NCI-H524 treated with DMSO at 0.1 percent for 48 hours (cell line): ENCODE measurements around the gene PCDHA10.
"Not testable (repeated sequence)": the region's sequence is repeated elsewhere in the genome, so short reads cannot be mapped to it uniquely, and the experiment has no call there.

Source experiments
- DNase-seq: peaks from one replicate; lab custom pipeline; 2025; lab: John Stamatoyannopoulos, UW

PCDHA10 gene, protein sequence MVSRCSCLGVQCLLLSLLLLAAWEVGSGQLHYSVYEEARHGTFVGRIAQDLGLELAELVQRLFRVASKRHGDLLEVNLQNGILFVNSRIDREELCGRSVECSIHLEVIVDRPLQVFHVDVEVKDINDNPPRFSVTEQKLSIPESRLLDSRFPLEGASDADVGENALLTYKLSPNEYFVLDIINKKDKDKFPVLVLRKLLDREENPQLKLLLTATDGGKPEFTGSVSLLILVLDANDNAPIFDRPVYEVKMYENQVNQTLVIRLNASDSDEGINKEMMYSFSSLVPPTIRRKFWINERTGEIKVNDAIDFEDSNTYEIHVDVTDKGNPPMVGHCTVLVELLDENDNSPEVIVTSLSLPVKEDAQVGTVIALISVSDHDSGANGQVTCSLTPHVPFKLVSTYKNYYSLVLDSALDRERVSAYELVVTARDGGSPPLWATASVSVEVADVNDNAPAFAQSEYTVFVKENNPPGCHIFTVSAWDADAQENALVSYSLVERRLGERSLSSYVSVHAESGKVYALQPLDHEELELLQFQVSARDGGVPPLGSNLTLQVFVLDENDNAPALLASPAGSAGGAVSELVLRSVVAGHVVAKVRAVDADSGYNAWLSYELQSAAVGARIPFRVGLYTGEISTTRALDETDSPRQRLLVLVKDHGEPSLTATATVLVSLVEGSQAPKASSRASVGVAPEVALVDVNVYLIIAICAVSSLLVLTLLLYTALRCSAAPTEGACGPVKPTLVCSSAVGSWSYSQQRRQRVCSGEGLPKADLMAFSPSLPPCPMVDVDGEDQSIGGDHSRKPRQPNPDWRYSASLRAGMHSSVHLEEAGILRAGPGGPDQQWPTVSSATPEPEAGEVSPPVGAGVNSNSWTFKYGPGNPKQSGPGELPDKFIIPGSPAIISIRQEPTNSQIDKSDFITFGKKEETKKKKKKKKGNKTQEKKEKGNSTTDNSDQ

GRCh38 chr5:140855772-140856674 is at the start of gene PCDHA10:
Gene PCDHA10, plus strand, starts transcription at chr5:140855897. Its CDS starts 152 bp downstream, at chr5:140856049.
- DNase-seq: no peak

DNA sequence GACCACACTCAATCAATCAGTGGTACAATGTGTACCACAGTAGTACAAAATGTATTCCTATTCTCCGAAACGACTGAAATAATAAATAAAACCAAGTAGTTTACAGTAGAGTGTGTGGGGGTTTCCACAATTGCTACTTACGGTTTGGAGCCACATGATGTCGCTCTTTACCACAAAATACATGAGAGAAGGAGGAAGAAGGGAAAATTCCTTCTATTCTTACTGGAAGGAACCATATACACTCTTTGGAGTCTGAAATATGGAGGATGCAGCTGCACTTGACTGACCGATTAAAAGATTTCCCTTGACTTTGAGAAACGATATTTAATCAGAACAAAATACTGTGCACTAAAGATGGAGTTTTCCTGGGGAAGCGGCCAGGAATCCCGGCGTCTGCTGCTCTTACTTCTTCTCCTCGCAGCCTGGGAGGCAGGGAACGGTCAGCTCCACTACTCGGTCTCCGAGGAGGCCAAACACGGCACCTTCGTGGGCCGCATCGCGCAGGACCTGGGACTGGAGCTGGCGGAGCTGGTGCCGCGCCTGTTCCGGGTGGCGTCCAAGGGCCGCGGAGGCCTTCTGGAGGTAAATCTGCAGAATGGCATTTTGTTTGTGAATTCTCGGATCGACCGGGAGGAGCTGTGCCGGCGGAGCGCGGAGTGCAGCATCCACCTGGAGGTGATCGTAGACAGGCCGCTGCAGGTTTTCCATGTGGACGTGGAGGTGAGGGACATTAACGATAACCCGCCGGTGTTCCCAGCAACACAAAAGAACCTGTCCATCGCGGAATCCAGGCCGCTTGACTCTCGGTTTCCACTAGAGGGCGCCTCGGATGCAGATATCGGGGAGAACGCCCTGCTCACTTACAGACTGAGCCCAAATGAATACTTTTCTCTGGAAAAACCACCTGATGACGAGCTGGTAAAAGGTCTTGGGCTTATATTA is 48.6 kb upstream of the PCDHA10 start, which contains the start of gene PCDHA4:
Gene PCDHA4, plus strand, starts transcription at position 235 of the 942 bp plus-strand sequence.
- DNase-seq: no peak

GRCh38 chr5:140808241-140808888 is 47.3 kb upstream of the PCDHA10 start:
- not testable (repeated sequence) for DNase-seq

GRCh38 chr5:140808889-140809291 is 46.8 kb upstream of the PCDHA10 start:
- no peak for DNase-seq

DNA sequence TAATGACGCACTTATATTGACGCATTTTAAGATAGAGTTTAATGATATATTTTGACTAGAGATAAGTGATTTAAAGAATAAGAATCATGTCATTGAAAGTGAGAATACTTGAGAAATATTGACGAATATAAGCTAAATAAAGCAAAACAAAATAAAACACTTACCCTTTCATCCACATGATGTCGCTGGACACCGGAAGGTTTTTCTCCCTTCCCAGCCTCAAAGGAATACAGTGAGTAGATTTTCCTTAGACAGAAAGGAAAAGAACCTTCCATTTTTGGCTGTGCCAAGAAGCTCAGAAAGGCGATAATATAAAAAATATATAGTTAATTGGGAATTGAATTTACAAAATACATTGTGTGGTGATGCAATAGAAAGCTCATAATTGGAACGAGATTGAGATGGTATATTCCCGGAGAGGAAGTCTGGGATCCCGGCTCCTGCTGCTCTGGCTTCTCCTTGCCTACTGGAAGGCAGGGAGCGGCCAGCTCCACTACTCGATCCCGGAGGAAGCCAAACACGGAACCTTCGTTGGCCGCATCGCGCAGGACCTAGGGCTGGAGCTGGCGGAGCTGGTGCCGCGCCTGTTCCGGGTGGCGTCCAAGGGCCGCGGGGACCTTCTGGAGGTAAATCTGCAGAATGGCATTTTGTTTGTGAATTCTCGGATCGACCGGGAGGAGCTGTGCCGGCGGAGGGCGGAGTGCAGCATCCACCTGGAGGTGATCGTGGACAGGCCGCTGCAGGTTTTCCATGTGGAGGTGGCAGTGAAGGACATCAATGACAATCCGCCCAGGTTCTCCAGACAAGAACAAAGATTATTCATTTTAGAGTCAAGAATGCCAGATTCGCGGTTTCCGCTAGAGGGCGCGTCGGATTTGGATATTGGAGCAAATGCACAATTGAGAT is 34.1 kb upstream of the PCDHA10 start, which contains the start of gene PCDHA5:
Gene PCDHA5, plus strand, starts transcription at position 239 of the 906 bp plus-strand sequence.
- DNase-seq: no peak

- no peak for DNase-seq
These were observed 33.4 kb upstream of the PCDHA10 start for GRCh38 chr5:140822281-140822629.

DNA sequence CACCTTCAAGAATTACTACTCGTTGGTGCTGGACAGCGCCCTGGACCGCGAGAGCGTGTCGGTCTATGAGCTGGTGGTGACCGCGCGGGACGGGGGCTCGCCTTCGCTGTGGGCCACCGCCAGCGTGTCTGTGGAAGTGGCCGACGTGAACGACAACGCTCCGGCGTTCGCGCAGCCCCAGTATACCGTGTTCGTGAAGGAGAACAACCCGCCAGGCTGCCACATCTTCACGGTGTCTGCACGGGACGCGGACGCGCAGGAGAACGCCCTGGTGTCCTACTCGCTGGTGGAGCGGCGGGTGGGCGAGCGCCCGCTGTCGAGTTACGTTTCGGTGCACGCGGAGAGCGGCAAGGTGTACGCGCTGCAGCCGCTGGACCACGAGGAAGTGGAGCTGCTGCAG is 32.7 kb upstream of the PCDHA10 start:
- DNase-seq: not testable (repeated sequence)

GRCh38 chr5:140823475-140823874 is 32.2 kb upstream of the PCDHA10 start:
- DNase-seq: no peak

- DNase-seq: no peak
These were observed 27.9 kb upstream of the PCDHA10 start, which contains the start of gene PCDHA6 for GRCh38 chr5:140827704-140828361. Gene PCDHA6, plus strand, starts transcription at chr5:140827960. Its CDS starts 132 bp downstream, at chr5:140828092.

GRCh38 chr5:140828362-140828737 is 27.3 kb upstream of the PCDHA10 start:
- no peak for DNase-seq

- not testable (repeated sequence) for DNase-seq
These were observed 25.9 kb upstream of the PCDHA10 start for GRCh38 chr5:140829511-140830501.

GRCh38 chr5:140833993-140834392 is 21.7 kb upstream of the PCDHA10 start, which contains the start of gene PCDHA7:
Gene PCDHA7, plus strand, starts transcription at chr5:140834269. Its CDS starts 115 bp downstream, at chr5:140834384.
- no peak for DNase-seq

DNA sequence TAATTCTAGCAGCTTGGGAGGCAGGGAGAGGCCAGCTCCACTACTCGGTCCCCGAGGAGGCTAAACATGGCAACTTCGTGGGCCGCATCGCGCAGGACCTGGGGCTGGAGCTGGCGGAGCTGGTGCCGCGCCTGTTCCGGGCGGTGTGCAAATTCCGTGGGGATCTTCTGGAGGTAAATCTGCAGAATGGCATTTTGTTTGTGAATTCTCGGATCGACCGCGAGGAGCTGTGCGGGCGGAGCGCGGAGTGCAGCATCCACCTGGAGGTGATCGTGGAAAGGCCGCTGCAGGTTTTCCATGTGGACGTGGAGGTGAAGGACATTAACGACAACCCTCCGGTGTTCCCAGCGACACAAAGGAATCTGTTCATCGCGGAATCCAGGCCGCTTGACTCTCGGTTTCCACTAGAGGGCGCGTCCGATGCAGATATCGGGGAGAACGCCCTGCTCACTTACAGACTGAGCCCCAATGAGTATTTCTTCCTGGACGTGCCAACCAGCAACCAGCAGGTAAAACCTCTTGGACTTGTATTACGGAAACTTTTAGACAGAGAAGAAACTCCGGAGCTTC is 21.2 kb upstream of the PCDHA10 start:
- not testable (repeated sequence) for DNase-seq

DNA sequence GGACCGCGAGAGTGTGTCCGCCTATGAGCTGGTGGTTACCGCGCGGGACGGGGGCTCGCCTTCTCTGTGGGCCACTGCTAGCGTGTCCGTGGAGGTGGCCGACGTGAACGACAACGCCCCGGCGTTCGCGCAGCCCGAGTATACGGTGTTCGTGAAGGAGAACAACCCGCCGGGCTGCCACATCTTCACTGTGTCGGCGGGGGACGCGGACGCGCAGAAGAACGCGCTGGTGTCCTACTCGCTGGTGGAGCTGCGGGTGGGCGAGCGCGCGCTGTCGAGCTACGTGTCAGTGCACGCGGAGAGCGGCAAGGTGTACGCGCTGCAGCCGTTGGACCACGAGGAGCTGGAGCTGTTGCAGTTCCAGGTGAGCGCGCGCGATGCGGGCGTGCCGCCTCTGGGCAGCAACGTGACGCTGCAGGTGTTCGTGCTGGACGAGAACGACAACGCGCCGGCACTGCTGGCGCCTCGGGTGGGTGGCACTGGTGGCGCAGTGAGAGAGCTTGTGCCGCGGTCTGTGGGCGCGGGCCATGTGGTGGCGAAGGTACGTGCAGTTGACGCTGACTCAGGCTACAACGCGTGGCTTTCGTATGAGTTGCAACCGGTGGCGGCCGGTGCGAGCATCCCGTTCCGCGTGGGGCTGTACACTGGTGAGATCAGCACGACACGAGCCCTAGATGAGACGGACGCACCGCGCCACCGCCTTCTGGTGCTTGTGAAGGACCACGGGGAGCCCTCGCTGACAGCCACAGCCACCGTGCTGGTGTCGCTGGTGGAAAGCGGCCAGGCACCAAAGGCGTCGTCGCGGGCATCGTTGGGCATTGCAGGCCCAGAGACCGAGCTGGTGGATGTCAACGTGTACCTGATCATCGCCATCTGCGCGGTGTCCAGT is 19.8 kb upstream of the PCDHA10 start:
- DNase-seq: no peak
